ENCODE data around the gene MUC2. TPM values are rescaled to one million over a fixed set of nuclear protein-coding genes. Genes with fewer than 3 reads are reported as not detected.

MUC2 gene
- total RNA-seq, 1 experiment from 2014 or later, result not detected

DNA sequence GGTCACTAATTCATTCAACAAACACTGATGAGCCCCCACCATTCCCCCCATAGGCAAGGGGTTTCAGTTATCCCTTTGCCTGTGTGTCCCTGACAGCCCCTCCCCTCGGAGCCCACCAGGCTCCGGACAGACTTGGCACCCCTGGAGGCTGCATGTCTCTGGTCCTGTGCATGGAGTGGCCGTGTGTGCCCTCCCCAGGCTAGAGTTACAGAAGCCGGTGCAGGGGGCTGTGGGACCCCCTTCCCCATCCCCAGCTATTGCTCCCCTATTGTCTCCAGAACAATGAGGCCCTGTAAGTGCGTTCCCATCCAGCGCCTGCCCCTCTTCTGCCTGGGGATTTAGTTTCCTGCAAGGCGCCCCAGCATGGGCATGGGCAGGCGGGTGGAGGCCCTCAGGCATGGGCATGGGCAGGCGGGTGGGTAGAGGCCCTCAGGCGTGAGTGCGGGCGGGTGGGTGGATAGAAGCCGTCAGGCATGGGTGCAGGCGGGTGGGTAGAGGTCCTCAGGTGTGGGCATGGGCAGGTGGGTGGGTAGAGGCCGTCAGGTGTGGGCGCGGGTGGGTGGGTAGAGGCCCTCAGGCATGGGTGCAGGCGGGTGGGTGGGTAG is 1.5 kb downstream of the MUC2 start:
- ChIA-PET CTCF (no interaction called here), POLR2A (ENCODE audit: low non-redundant PET) (no interaction called here)
- no peak for TF ChIP-seq EZH2 (IDR thresholded peaks at IDR 0.05; ENCODE audit: borderline replicate concordance, low read depth, low read length, poor library complexity, severe bottlenecking)
- no peak for TF ChIP-seq CTCF (conservative IDR thresholded peaks at IDR 0.05; ENCODE audit: low read depth, low read length)
- intact Hi-C loops (cut with micrococcal nuclease; ENCODE audit: unreplicated experiment), result no loop called here
- DNase-seq (ENCODE audit: low spot score), result no peak
- no TSS peak for BruUV-seq (replicated peaks)
- Histone ChIP-seq H3K4me1 (ENCODE audit: insufficient read depth, low read length, poor library complexity, severe bottlenecking) (no peaks in the 10 kb centered on the region), H3K36me3 (ENCODE audit: insufficient read depth, low read length, poor library complexity, severe bottlenecking) (no peaks in the 10 kb centered on the region), H3K27ac (ENCODE audit: low read depth, low read length, poor library complexity, severe bottlenecking) (no peak overlapping the region), H3K4me3 (ENCODE audit: low read depth, low read length, poor library complexity, severe bottlenecking) (no peak overlapping the region), H3K27me3 (replicated peaks; ENCODE audit: insufficient read depth, low read depth, low read length, poor library complexity) (no peaks in the 10 kb centered on the region), H3K9me3 (ENCODE audit: low read depth, low read length, poor library complexity, severe bottlenecking) (no peaks in the 10 kb centered on the region)

GRCh38 chr11:1077033-1077416 is 2.4 kb downstream of the MUC2 start:
- Histone ChIP-seq H3K27ac (ENCODE audit: low read depth, low read length, poor library complexity, severe bottlenecking) (no peak overlapping the region), H3K4me3 (ENCODE audit: low read depth, low read length, poor library complexity, severe bottlenecking) (no peak overlapping the region), H3K9me3 (ENCODE audit: low read depth, low read length, poor library complexity, severe bottlenecking) (no peaks in the 10 kb centered on the region), H3K36me3 (ENCODE audit: insufficient read depth, low read length, poor library complexity, severe bottlenecking) (no peaks in the 10 kb centered on the region), H3K4me1 (ENCODE audit: insufficient read depth, low read length, poor library complexity, severe bottlenecking) (no peaks in the 10 kb centered on the region), H3K27me3 (replicated peaks; ENCODE audit: insufficient read depth, low read depth, low read length, poor library complexity) (no peaks in the 10 kb centered on the region)
- ChIA-PET CTCF (no interaction called here), POLR2A (ENCODE audit: low non-redundant PET) (no interaction called here)
- no TSS peak for BruUV-seq (replicated peaks)
- intact Hi-C loops (cut with micrococcal nuclease; ENCODE audit: unreplicated experiment), result no loop called here
- no peak for DNase-seq (ENCODE audit: low spot score)
- TF ChIP-seq CTCF (conservative IDR thresholded peaks at IDR 0.05; ENCODE audit: low read depth, low read length) (no peak), EZH2 (IDR thresholded peaks at IDR 0.05; ENCODE audit: borderline replicate concordance, low read depth, low read length, poor library complexity, severe bottlenecking) (no peak)

- intact Hi-C loops (cut with micrococcal nuclease; ENCODE audit: unreplicated experiment), result no loop called here
- no peak overlapping the region for H3K4me3 ChIP-seq (ENCODE audit: low read depth, low read length, poor library complexity, severe bottlenecking)
- no peaks in the 10 kb centered on the region for H3K36me3 ChIP-seq (ENCODE audit: insufficient read depth, low read length, poor library complexity, severe bottlenecking)
- no peak for DNase-seq (ENCODE audit: low spot score)
- no peaks in the 10 kb centered on the region for H3K9me3 ChIP-seq (ENCODE audit: low read depth, low read length, poor library complexity, severe bottlenecking)
- no peaks in the 10 kb centered on the region for H3K27me3 ChIP-seq (replicated peaks; ENCODE audit: insufficient read depth, low read depth, low read length, poor library complexity)
- CTCF ChIA-PET, result no interaction called here
- TF ChIP-seq CTCF (conservative IDR thresholded peaks at IDR 0.05; ENCODE audit: low read depth, low read length) (no peak), EZH2 (IDR thresholded peaks at IDR 0.05; ENCODE audit: borderline replicate concordance, low read depth, low read length, poor library complexity, severe bottlenecking) (no peak)
- H3K4me1 ChIP-seq (ENCODE audit: insufficient read depth, low read length, poor library complexity, severe bottlenecking), result no peaks in the 10 kb centered on the region
- POLR2A ChIA-PET (ENCODE audit: low non-redundant PET), result interaction anchor here (0.5 kb wide), 1 partner anchor 476 kb away, joined by 14 read pairs; no protein-coding TSS in a partner anchor
- BruUV-seq (replicated peaks), result no TSS peak
- no peak overlapping the region for H3K27ac ChIP-seq (ENCODE audit: low read depth, low read length, poor library complexity, severe bottlenecking)
Observed at GRCh38 chr11:1077417-1078119, 2.9 kb downstream of the MUC2 start.
